CD4-positive, alpha-beta T cell treated with Interleukin-15 for 4 hours (primary cell): ENCODE measurements around the gene NRIP2.
"Not testable (repeated sequence)": the region's sequence is repeated elsewhere in the genome, so short reads cannot be mapped to it uniquely, and the experiment has no call there.

Source experiments
- DNase-seq: peaks from one replicate; pipeline ENCODE4 v3.0.0-alpha.2; 2020; ENCODE audit warnings: low spot score

The NRIP2 gene, protein sequence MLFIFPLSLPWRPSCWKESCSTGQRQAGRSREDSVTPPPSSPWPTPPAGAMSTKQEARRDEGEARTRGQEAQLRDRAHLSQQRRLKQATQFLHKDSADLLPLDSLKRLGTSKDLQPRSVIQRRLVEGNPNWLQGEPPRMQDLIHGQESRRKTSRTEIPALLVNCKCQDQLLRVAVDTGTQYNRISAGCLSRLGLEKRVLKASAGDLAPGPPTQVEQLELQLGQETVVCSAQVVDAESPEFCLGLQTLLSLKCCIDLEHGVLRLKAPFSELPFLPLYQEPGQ

DNA sequence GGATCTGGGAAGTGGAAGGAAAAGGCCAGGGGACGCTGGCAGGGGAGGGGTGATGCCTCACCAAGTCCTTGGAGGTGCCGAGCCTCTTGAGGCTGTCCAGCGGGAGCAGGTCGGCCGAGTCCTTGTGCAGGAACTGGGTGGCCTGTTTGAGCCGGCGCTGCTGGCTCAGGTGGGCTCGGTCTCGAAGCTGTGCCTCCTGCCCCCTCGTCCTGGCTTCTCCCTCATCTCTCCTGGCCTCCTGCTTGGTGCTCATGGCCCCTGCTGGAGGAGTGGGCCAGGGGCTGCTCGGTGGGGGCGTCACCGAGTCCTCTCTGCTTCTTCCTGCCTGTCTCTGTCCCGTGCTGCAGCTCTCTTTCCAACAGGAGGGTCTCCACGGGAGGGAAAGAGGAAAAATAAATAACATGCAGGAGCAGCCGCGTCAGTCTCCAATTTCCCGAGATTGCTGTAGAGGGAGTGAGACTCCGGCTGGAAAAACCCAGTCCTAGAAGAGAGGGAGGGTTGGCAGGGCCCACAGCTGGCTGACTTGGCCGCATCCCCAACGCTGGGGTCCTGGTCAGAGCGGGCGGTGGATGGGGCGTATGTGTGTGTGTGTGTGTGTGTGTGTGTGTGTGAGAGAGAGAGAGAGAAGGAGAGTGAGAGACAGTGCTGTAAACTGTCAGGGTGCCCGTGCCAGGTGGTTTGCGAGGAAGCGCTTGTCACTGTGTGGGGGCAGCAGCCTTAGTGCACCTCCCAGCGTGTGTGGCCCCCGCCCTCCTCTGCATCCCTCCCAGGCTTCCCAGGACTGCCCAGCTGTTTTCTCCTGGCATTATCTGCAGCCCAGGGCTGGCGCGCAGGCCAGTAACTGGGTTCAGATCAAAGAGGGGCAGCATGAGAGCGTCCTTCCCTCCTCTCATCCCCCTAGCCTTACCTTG lies at the start of gene NRIP2:
Gene NRIP2, minus strand, starts transcription at position 455 of the 911 bp plus-strand sequence. Its CDS starts 52 bp downstream, at position 403.
- DNase-seq, result no peak

- peak; percentile 48 for DNase-seq
These were observed 45.0 kb upstream of the NRIP2 start for GRCh38 chr12:2879853-2880252.

DNA sequence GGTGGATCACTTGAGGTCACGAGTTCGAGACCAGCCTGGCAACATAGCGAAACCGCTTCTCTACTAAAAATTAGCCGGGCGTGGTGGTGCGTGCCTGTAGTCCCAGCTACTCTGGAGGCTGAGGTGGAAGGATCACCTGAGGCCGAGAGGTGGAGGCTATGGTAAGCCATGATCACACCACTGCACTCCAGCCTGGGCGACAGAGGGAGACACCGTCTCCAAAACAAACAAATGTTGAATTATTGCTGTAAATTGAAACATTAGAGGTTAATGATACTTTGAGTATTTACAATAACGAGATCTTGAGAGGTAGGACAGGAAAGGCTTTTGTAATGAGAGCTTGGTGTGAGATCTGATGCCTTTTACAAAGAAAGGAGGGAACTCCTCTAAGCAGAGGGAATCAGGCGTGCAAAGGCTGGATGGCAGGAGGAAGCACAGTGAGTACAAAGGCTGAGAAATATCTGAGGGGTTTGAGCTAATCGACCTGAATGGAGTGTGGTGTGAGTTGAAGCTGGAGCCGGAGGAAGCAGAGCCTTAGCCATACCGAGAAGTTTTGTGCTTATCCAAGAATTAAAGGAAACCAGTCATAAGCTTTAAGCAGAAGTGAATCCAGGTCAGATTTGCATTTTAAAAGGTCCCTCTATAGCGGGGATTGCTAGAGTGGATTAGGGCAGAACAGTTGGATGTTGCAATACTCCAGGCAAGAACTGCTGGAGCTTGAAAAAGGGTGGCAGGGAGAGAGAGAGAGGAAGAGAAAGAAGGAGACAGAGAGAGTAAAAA lies 43.3 kb upstream of the NRIP2 start:
- no peak for DNase-seq

GRCh38 chr12:2877047-2877952 lies 42.5 kb upstream of the NRIP2 start, which contains the start of the genes FOXM1 and RHNO1:
Gene FOXM1, minus strand, starts transcription at chr12:2877174. Its CDS starts 2,696 bp downstream, at chr12:2874478.
Gene RHNO1, plus strand, starts transcription at chr12:2877223. Its CDS starts 8,144 bp downstream, at chr12:2885367.
- DNase-seq, result peak; percentile 89

- no peak for DNase-seq
These were observed 41.7 kb upstream of the NRIP2 start for GRCh38 chr12:2876431-2877046.

GRCh38 chr12:2868986-2869632 lies 34.3 kb upstream of the NRIP2 start:
- DNase-seq, result not testable (repeated sequence)

- no peak for DNase-seq
These were observed 29.4 kb upstream of the NRIP2 start for GRCh38 chr12:2864198-2864597.

- not testable (repeated sequence) for DNase-seq
These were observed 28.6 kb upstream of the NRIP2 start for GRCh38 chr12:2863402-2863801.

- DNase-seq, result no peak
These were observed 28.0 kb upstream of the NRIP2 start for GRCh38 chr12:2862876-2863275.

DNA sequence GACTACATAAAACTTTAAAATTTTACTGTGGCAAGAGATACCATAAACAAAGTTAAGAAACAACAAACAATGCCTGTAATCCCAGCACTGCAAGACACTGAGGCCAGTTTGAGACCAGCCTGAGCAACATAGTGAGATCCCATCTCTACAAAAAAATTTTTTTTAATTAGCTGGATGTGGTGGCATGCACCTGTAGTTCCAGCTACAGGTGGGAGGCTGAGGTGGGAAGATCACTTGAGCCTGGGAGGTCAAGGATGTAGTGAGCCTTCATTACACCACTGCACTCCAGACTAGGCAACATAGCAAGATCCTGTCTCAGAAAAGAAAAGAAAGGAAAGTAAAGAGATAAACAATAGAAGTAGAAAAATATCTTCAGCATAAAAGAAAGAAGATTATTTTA lies 25.3 kb upstream of the NRIP2 start:
- DNase-seq, result no peak

GRCh38 chr12:2858944-2859421 lies 24.1 kb upstream of the NRIP2 start:
- DNase-seq, result no peak

DNA sequence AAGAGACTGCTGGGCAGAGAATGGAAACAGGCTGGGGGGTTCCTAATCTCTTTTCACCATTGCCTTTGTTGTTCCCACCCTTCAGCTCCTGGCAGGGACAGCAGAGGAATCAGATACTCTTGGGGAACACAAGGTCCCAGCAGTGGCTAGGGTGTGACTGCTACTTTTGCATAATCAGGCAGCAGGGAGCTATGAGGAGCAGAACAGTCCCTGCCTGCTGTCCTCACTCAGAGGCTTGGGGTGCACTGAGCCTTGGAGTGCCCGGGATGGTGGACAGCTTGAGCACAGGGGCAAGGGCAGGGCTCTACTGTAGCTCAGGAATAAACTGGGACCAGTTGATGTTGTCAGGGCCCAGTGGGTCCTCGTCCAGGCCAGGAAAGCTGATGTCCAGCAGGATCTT lies 23.5 kb upstream of the NRIP2 start:
- DNase-seq, result no peak

GRCh38 chr12:2857576-2857975 lies 22.7 kb upstream of the NRIP2 start:
- DNase-seq, result no peak

DNA sequence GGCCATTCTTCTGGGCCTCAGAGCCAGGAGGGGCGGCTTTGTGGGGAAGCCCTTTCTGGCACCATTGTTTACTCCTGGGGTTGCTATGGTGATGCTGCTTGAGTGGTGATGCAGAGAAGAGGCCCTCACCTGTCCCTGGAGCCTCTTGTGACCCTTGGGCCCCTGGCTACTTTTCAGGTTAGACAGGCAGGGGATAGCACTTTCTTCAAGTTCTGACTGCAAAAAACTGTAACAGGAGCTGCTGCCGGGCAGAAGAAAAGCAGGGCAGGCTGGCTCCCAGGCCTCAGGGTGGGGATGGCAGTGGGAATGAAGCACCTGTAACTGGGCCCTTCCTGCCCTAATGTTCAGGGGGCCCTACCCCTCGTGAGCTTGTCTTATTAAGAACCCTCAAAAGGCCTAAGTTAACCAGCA lies 22.2 kb upstream of the NRIP2 start, which contains the start of gene TEX52:
Gene TEX52, minus strand, starts transcription at position 19 of the 411 bp plus-strand sequence. Its CDS starts 13 bp downstream, at position 6.
- no peak for DNase-seq

- DNase-seq, result no peak
These were observed 21.2 kb upstream of the NRIP2 start for GRCh38 chr12:2856051-2856450.

DNA sequence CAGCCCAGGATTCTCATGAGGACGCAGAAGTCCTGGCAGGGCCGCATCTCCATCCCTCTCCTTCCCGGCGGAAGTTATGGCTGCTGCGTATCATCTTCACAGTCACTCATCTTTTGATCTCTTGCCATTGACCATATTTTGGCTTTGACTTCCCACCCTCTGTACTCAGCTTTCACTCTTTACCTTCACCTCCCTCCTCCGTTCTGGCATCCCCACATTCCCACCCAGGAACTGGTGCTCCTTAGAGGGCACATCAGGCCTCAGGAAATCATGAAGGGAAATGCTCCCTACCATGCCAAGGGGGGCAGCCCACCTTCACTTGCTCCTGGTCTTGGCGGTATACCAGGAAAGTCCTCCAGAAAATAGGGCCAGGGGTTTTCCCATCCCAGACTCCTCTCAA lies 20.7 kb upstream of the NRIP2 start:
- no peak for DNase-seq

- no peak for DNase-seq
These were observed 20.0 kb upstream of the NRIP2 start for GRCh38 chr12:2854669-2855453.

GRCh38 chr12:2853626-2854025 lies 18.8 kb upstream of the NRIP2 start:
- peak; percentile 29 for DNase-seq

GRCh38 chr12:2851931-2852330 lies 17.1 kb upstream of the NRIP2 start:
- DNase-seq, result no peak
